Neural progenitor cell (in vitro differentiated cells): ENCODE data around the gene SLC7A1.

Experiments used
- EZH2 ChIP-seq: fragments of 200-600 bp; sonication (generic); IDR thresholded peaks from 2 replicates; pipeline ENCODE4 v1.6.1; 2017; ENCODE audit warnings: antibody characterized with exemption, mild to moderate bottlenecking, moderate library complexity
- TF ChIP-seq, protein P1 (sequence below): fragments of 200-600 bp; sonication (generic); IDR thresholded peaks from 2 replicates; pipeline ENCODE4 v1.5.1; 2017; ENCODE audit warnings: antibody characterized with exemption, mild to moderate bottlenecking

DNA sequence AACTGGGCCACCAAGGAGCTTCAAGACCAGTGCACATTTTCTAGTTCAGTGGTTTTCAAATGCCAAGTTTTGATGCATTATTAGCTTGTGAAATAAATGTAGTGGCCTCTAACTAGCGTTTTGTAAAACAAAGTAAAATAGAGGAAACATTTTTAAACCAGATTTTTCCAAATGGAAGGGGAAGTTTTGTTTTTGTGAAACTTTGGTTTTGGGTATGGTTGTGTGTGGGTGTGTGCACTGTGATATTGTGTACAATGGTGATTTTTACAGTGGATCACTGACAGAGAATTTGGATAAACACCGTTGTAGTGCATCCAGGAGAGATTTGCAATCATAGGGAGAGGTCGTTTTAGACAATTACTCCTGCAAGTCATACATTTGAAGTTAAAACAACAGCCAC, 108.9 kb downstream of the SLC7A1 start:
- TF ChIP-seq EZH2, result no peak
- TF ChIP-seq, protein P1, sequence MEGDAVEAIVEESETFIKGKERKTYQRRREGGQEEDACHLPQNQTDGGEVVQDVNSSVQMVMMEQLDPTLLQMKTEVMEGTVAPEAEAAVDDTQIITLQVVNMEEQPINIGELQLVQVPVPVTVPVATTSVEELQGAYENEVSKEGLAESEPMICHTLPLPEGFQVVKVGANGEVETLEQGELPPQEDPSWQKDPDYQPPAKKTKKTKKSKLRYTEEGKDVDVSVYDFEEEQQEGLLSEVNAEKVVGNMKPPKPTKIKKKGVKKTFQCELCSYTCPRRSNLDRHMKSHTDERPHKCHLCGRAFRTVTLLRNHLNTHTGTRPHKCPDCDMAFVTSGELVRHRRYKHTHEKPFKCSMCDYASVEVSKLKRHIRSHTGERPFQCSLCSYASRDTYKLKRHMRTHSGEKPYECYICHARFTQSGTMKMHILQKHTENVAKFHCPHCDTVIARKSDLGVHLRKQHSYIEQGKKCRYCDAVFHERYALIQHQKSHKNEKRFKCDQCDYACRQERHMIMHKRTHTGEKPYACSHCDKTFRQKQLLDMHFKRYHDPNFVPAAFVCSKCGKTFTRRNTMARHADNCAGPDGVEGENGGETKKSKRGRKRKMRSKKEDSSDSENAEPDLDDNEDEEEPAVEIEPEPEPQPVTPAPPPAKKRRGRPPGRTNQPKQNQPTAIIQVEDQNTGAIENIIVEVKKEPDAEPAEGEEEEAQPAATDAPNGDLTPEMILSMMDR, result no peak
